NCI-H2196 treated with DMSO at 0.1 percent for 48 hours (cell line): ENCODE measurements around the gene RIMBP2.

Experiments
- DNase-seq: peaks from one replicate; lab custom pipeline; 2025; ENCODE audit not compliant: unreplicated experiment; lab: John Stamatoyannopoulos, UW

The RIMBP2 gene

DNA sequence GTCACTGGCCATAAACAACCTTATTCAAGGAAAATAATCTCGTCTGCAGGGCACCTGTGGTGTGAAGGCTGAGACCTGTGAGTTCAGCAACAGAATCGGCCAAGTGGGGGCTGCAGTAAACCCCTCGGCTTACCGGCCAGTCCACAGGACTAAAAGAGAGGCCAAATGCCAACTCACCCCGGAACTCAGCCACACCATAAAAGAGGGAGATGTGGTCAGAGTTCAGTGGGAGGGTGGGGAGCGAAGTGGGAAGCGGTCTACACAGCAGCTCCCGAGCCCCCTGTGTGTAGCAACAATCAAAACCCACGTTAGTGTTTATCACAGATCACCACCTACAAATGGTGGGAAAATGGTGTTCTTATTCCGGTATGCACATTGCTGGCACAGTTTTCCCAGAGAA lies 225.4 kb downstream of the RIMBP2 start:
- no peak for DNase-seq

GRCh38 chr12:130489293-130489692 lies 226.8 kb downstream of the RIMBP2 start:
- DNase-seq: no peak

GRCh38 chr12:130488358-130488710 lies 227.8 kb downstream of the RIMBP2 start:
- DNase-seq: no peak

GRCh38 chr12:130487636-130488357 lies 228.3 kb downstream of the RIMBP2 start:
- DNase-seq: no peak

- DNase-seq: no peak
Observed at GRCh38 chr12:130486891-130487416, 229.1 kb downstream of the RIMBP2 start.

DNA sequence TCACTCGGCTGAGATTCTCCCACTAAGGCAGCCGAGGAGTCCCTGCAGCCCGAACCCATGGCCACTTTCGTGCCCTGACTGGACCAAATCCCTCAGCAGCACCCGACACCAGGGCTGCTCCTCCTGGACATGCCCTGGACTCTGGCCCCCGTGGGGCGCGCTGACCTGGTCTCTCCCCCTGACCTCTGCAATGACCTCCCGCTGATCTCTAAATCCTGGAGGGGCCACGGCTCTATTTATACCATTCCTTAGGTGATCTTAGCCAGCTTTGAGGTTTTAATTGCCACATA lies 230.0 kb downstream of the RIMBP2 start:
- no peak for DNase-seq

- no peak for DNase-seq
Observed at GRCh38 chr12:130485291-130486145, 230.6 kb downstream of the RIMBP2 start.

- DNase-seq: no peak
Observed at GRCh38 chr12:130484221-130484620, 231.9 kb downstream of the RIMBP2 start.

DNA sequence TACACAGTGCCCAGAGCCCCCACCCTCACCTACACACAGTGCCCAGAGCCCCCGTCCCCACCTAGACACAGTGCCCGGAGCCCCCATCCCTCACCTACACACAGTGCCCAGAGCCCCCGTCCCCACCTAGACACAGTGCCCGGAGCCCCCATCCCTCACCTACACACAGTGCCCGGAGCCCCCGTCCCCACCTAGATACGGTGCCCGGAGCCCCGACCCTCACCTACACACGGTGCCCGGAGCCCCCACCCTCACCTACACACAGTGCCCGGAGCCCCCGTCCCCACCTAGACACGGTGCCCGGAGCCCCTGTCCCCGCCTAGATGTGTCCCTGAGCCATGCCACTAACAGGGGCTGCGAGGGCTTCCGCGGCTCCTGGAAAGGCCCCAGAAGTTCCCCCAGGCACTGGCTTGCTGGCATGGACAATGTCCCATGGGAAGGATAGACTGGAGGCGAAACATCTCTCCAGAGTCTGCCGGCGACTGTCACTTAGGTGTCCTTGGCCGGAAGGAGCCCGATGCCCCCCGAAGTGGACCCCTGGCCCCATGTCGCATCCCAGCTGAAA lies 232.4 kb downstream of the RIMBP2 start:
- no peak for DNase-seq

DNA sequence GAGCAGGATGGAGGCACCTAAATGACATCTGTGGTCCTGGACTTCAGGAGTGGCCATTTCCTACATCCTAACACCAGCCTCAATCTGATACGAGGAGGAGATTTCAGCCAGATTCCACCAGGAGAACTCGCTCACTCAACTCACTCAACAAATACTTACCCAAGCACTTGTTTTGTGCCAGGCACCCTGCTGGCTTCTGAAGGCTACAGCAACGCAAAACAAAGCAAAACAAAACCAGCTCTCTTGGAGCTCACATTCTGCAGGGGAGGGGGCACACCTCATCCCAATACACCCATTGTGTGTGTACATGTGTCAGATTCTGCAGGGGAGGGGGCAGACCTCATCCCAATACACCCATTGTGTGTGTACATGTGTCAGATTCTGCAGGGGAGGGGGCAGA lies 233.7 kb downstream of the RIMBP2 start:
- DNase-seq: no peak

- DNase-seq: no peak
Observed at GRCh38 chr12:130481392-130481879, 234.7 kb downstream of the RIMBP2 start.

GRCh38 chr12:130480887-130481286 lies 235.2 kb downstream of the RIMBP2 start:
- no peak for DNase-seq

- DNase-seq: no peak
Observed at GRCh38 chr12:130480231-130480630, 235.9 kb downstream of the RIMBP2 start.

GRCh38 chr12:130479401-130480125 lies 236.5 kb downstream of the RIMBP2 start:
- no peak for DNase-seq

GRCh38 chr12:130478786-130479185 lies 237.3 kb downstream of the RIMBP2 start:
- no peak for DNase-seq

GRCh38 chr12:130477701-130478100 lies 238.4 kb downstream of the RIMBP2 start:
- no peak for DNase-seq

GRCh38 chr12:130477266-130477665 lies 238.8 kb downstream of the RIMBP2 start:
- no peak for DNase-seq

DNA sequence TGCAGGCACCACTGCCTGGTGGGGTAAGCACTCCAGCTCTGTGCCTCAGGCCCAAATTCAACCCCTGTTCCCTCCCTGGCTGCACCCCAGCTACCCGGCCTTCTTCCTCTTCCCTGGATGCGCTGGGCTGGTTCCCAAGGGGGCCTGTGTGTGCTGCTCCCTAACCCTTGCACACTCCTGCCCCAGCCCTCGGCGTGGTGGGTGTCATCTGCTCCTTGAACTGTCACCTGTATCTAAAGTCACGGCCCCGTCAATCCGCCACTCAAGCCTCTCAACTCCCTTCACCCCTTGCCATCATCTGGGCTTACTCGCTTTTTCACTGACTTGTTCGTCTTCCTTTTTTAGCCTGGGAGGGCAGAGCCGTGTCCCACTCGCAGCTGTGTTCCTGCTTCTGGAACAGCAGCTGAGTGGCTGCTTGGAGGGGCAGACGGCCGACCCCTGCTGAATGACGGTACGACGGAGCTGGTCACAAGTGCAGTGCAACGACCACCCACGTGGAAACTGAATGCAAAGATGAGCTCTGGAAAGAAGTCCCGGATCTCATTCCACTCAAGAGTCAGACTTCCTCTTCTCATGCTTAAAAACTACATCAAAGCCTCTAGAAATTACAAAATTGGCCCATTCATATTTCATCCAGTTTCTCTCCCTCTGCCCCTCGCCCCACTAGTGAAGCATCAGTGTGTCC lies 239.5 kb downstream of the RIMBP2 start:
- DNase-seq: no peak

- DNase-seq: no peak
Observed at GRCh38 chr12:130474599-130475269, 241.4 kb downstream of the RIMBP2 start.

GRCh38 chr12:130473266-130473665 lies 242.8 kb downstream of the RIMBP2 start:
- DNase-seq: no peak
